PC-9 (cell line): Measurements from ENCODE around the gene C2orf76. TPM values are rescaled to one million over a fixed set of nuclear protein-coding genes. Genes with fewer than 3 reads are reported as not detected.

Source experiments
- BruUV-seq: library from RNA; stranded (reverse); fragments of 400-500 nt; replicated peaks from 2 replicates; lab custom pipeline; 2021; lab: Mats Ljungman, UMichigan
- CTCF ChIA-PET: fragments of 300-600 bp; sonication (Branson Sonifier 250); formaldehyde crosslinking; loops from one replicate; lab custom pipeline; 2022; ENCODE audit warnings: antibody characterized with exemption; lab: Charles Lee
- POLR2A ChIA-PET: fragments of 300-600 bp; sonication (Branson Sonifier 250); formaldehyde crosslinking; loops from one replicate; lab custom pipeline; 2022; ENCODE audit warnings: antibody characterized with exemption; ENCODE audit not compliant: unreplicated experiment; lab: Charles Lee
- DNase-seq, 2 experiments: peaks; one replicate each; pipeline versions ENCODE4 v3.0.0 to v3.0.0-alpha.2; 2015 to 2022; ENCODE audit warnings: mixed read lengths in 1 of 2
- H2AFZ ChIP-seq: fragments of 200-600 bp; sonication (generic); 2 replicates; pipeline ENCODE4 v1.8.1; 2017; ENCODE audit warnings: antibody characterized with exemption
- H3F3A ChIP-seq: fragments of 200-600 bp; sonication (generic); 2 replicates; pipeline ENCODE4 v1.8.1; 2017; ENCODE audit warnings: antibody characterized with exemption, mild to moderate bottlenecking, low read depth; ENCODE audit not compliant: insufficient read depth
- H3K27ac ChIP-seq: fragments of 200-600 bp; sonication (generic); 2 replicates; pipeline ENCODE4 v1.6.1; 2016; ENCODE audit warnings: mixed run types
- H3K27me3 ChIP-seq: fragments of 200-600 bp; sonication (generic); 2 replicates; pipeline ENCODE4 v1.6.1; 2016; ENCODE audit warnings: low read depth, mixed run types; ENCODE audit not compliant: insufficient read depth
- H3K36me3 ChIP-seq: fragments of 200-600 bp; sonication (generic); 2 replicates; pipeline ENCODE4 v1.6.1; 2016; ENCODE audit warnings: low read depth, mixed run types
- H3K4me1 ChIP-seq: fragments of 200-600 bp; sonication (generic); replicated peaks from 2 replicates; pipeline ENCODE4 v1.6.1; 2016; ENCODE audit warnings: mixed run types; ENCODE audit not compliant: insufficient read depth
- H3K4me2 ChIP-seq: fragments of 200-600 bp; sonication (generic); 2 replicates; pipeline ENCODE4 v1.6.1; 2017; ENCODE audit warnings: mixed run types
- H3K4me3 ChIP-seq: fragments of 200-600 bp; sonication (generic); 2 replicates; pipeline ENCODE4 v1.6.1; 2016; ENCODE audit warnings: mixed run types
- H3K79me2 ChIP-seq: fragments of 200-600 bp; sonication (generic); 2 replicates; pipeline ENCODE4 v1.6.1; 2017; ENCODE audit warnings: low read depth, mixed run types
- H3K9me2 ChIP-seq: fragments of 200-600 bp; sonication (generic); 2 replicates; pipeline ENCODE4 v1.8.1; 2017; ENCODE audit warnings: mild to moderate bottlenecking; ENCODE audit not compliant: insufficient read depth
- H3K9me3 ChIP-seq: fragments of 200-600 bp; sonication (generic); 2 replicates; pipeline ENCODE4 v1.8.1; 2016; ENCODE audit warnings: low read depth; ENCODE audit not compliant: insufficient read depth
- H4K20me1 ChIP-seq: fragments of 200-600 bp; sonication (generic); 2 replicates; pipeline ENCODE4 v1.8.1; 2017; ENCODE audit not compliant: insufficient read depth
- EZH2 ChIP-seq: fragments of 200-600 bp; sonication (generic); IDR thresholded peaks from 2 replicates; pipeline ENCODE4 v1.8.0; 2017; ENCODE audit warnings: antibody characterized with exemption, low read depth
- intact Hi-C: fragments of 100-400 bp; cut with micrococcal nuclease; formaldehyde crosslinking; loops from one replicate; pipeline ENCODE4 v1.10.0; 2022; ENCODE audit not compliant: unreplicated experiment
- total RNA-seq: library from RNA; stranded (reverse); gene quantifications from 2 replicates; pipeline ENCODE4 v1.2.3, GENCODE V29; 2021
- TF ChIP-seq, protein P1 (sequence below): fragments of 200-600 bp; sonication (generic); conservative IDR thresholded peaks from 2 replicates; pipeline ENCODE4 v1.6.1; 2017; ENCODE audit warnings: mixed run types, antibody characterized with exemption, mild to moderate bottlenecking, moderate library complexity

The C2orf76 gene
- total RNA-seq, 1 experiment from 2014 or later: 11.5 TPM

DNA sequence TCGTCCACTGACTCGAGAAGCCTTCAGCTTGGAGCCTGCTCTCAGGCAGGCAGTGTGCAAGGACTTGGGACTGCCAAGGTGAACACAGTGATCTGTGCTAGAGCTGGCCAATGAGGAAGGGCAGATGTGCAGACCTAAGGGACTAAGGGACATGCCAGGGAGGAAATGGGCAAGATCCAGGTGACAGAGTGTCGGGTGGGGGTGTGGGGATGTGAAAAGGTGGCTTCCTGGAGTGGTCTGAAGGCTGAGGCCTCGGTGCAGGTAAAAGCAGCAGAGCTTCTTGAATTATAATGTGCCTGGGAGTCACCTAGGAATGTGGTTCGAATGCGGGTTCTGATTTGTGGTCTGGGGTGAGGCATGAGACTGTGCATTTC lies 101.0 kb downstream of the C2orf76 start:
- intact Hi-C loops: loop anchor here (1.0 to 2.0 kb wide), 5 partner anchors 25 to 383 kb away; no protein-coding TSS in a partner anchor
- ChIA-PET POLR2A (no interaction called here), CTCF (interaction anchor here (0.7 to 0.9 kb wide), 2 partner anchors 13 to 274 kb away, joined by 3 read pairs; no protein-coding TSS in a partner anchor)
- no peak overlapping the region for H2AFZ ChIP-seq
- 0 out of 2 replicates have a peak, but pooled peaks cover 7% of the 10 kb centered on the region for H3K36me3 ChIP-seq
- no peak overlapping the region for H3K27ac ChIP-seq
- no peaks in the 10 kb centered on the region for H3K9me2 ChIP-seq
- H3K27me3 ChIP-seq: no peaks in the 10 kb centered on the region
- BruUV-seq: no TSS peak
- no peak overlapping the region for H3K4me2 ChIP-seq
- H3F3A ChIP-seq: no peaks in the 10 kb centered on the region
- no peaks in the 10 kb centered on the region for H4K20me1 ChIP-seq
- no peak overlapping the region for H3K4me3 ChIP-seq
- H3K79me2 ChIP-seq: no peaks in the 10 kb centered on the region
- TF ChIP-seq, protein P1, sequence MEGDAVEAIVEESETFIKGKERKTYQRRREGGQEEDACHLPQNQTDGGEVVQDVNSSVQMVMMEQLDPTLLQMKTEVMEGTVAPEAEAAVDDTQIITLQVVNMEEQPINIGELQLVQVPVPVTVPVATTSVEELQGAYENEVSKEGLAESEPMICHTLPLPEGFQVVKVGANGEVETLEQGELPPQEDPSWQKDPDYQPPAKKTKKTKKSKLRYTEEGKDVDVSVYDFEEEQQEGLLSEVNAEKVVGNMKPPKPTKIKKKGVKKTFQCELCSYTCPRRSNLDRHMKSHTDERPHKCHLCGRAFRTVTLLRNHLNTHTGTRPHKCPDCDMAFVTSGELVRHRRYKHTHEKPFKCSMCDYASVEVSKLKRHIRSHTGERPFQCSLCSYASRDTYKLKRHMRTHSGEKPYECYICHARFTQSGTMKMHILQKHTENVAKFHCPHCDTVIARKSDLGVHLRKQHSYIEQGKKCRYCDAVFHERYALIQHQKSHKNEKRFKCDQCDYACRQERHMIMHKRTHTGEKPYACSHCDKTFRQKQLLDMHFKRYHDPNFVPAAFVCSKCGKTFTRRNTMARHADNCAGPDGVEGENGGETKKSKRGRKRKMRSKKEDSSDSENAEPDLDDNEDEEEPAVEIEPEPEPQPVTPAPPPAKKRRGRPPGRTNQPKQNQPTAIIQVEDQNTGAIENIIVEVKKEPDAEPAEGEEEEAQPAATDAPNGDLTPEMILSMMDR: no peak
- TF ChIP-seq EZH2: no peak
- no peaks in the 10 kb centered on the region for H3K9me3 ChIP-seq
- DNase-seq: no peak
- no peaks in the 10 kb centered on the region for H3K4me1 ChIP-seq

DNA sequence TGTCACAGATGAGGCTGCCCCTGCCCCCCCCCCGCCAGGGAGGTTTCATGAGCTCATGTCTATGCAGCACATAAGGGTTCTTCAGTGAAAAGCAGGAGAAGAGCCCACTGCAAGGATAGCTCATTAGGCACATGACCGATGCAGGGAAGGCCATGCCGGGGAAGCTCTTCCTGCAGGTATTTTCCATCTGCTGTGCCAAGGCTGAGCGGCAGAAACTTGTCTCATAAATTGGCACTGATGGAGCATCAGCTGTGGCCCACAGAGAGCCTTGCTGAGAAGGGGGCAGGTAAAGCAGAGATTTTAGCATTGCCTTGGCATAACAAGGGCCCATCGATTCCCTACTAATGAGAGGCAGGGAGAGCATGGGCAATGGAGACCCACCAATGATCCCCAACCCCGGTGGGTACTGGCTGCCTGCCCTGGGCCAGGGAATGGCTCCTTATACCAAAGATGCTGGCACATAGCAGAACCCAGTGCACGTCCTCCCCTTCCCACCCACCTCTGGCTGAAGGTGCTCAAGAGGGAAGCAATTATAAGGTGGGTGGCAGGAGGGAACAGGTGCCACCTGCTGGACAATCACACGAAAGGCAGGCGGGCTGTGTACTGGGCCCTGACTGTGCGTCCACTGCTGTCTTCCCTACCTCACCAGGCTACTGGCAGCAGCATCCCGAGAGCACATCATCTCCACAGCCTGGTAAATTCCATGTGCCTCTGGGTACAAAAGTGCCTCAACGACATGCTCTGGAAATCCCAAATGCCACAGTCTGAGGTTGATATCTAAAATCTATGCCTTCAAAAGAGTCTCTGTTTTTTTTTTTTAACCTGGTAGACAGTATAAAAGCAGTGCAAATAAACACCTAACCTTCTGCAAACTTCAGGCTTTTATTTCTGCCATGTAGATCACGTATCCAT lies 101.6 kb downstream of the C2orf76 start:
- intact Hi-C loops: loop anchor here (1.0 to 2.0 kb wide), 5 partner anchors 26 to 383 kb away; no protein-coding TSS in a partner anchor
- H4K20me1 ChIP-seq: no peaks in the 10 kb centered on the region
- TF ChIP-seq EZH2: no peak
- TF ChIP-seq, protein P1: peak; percentile 95
- no peaks in the 10 kb centered on the region for H3K9me2 ChIP-seq
- no peak overlapping the region for H2AFZ ChIP-seq
- peak in 1 of 2 experiments; percentile 67 for DNase-seq
- H3K27ac ChIP-seq: no peak overlapping the region
- no peaks in the 10 kb centered on the region for H3K9me3 ChIP-seq
- H3K4me1 ChIP-seq: no peaks in the 10 kb centered on the region
- no peaks in the 10 kb centered on the region for H3F3A ChIP-seq
- POLR2A ChIA-PET: no interaction called here
- no peak overlapping the region for H3K4me2 ChIP-seq
- BruUV-seq: no TSS peak
- H3K4me3 ChIP-seq: no peak overlapping the region
- no peaks in the 10 kb centered on the region for H3K27me3 ChIP-seq
- H3K36me3 ChIP-seq: 0 out of 2 replicates have a peak, but pooled peaks cover 7% of the 10 kb centered on the region
- no peaks in the 10 kb centered on the region for H3K79me2 ChIP-seq
- CTCF ChIA-PET: interaction anchor here (0.7 to 0.9 kb wide), 2 partner anchors 12 to 274 kb away, joined by 3 read pairs; no protein-coding TSS in a partner anchor

GRCh38 chr2:119263656-119264055 lies 103.0 kb downstream of the C2orf76 start:
- CTCF ChIA-PET: interaction anchor here (0.6 kb wide), 2 partner anchors 51 to 73 kb away, joined by 6 read pairs; no protein-coding TSS in a partner anchor
- no peak for TF ChIP-seq EZH2
- TF ChIP-seq, protein P1: no peak

More at GRCh38 chr2:119263656-119264055, 103.0 kb downstream of the C2orf76 start:
- H3K27me3 ChIP-seq: no peaks in the 10 kb centered on the region
- no TSS peak for BruUV-seq
- intact Hi-C loops: loop anchor here (2.0 kb wide), 2 partner anchors 27 to 39 kb away; no protein-coding TSS in a partner anchor
- no peak overlapping the region for H3K27ac ChIP-seq
- no peak overlapping the region for H2AFZ ChIP-seq
- H3K36me3 ChIP-seq: 0 out of 2 replicates have a peak, but pooled peaks cover 7% of the 10 kb centered on the region
- no peaks in the 10 kb centered on the region for H3K9me3 ChIP-seq
- no peak overlapping the region for H3K4me3 ChIP-seq
- POLR2A ChIA-PET: no interaction called here
- no peaks in the 10 kb centered on the region for H3K4me1 ChIP-seq
- H3K79me2 ChIP-seq: no peaks in the 10 kb centered on the region
- no peaks in the 10 kb centered on the region for H3K9me2 ChIP-seq
- no peak overlapping the region for H3K4me2 ChIP-seq
- H3F3A ChIP-seq: no peaks in the 10 kb centered on the region
- DNase-seq: no peak
- H4K20me1 ChIP-seq: no peaks in the 10 kb centered on the region
